ENCODE measurements around the gene YY1. TPM values are rescaled to one million over a fixed set of nuclear protein-coding genes. Genes with fewer than 3 reads are reported as not detected.
A peak's percentile ranks its signal among the peaks of the same experiment; 100 is the strongest.

Gene YY1
- total RNA-seq, 4 donors from 2014 or later = 30.6 to 46.5 (median 33.5) TPM

DNA sequence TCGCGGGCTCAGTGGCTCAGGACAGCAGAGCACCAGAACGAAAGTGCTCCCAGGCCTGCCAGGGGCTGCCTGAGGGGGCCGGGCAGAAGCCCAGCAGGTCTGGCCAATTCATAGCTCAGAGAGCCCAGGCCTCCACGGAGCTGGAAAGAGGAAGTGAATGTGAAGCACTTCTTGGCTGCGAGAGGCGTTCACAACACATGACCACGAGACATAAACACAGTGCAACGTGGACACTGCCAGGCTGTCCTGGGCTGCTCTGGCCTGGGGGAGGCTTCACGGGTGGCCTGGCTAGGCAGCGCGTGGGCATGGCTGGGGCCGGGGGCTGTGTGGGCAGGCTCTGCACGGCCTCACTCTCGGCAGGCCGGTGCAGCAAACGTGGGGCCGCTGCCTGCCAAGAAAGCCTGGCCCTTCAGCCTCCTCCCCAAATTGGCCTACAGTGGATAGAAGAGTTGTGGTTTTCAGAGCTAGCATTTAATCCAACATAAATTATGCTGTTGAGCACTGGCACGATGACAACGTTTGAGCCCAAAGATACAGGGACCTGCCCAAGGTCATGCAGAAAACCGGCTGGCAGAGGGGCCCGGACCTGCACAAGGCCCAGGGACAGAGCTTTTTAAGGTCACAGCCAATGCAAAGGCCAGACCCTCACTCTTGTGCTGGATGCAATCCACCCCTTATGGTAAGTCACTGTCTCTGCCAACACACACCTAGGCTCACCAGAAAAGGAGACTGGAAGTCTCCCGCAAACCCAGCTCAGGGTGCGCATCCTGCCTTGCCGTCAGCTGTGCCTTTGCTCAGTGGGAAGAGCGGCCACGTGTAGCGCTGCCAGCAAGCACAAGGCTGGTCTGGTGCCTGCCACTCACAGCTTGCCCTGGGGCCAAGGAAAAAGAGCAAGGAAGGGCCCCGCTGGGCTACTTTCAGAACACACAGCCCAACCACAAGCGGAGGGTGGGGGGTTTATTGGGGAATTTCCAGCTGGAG, 58.7 kb downstream of the YY1 start:
- Histone ChIP-seq H3K36me3 (peaks cover 0 to 42% (median 3%) of the 10 kb centered on the region in 3 donors), H3K9me3 (no peaks in the 10 kb centered on the region), H3K27ac (peak overlapping the region; percentile 48 to 75 (median 71)), H3K4me1 (peaks cover 15 to 46% (median 19%) of the 10 kb centered on the region in 3 donors), H3K27me3 (no peaks in the 10 kb centered on the region), H3K4me3 (peak overlapping the region in 2 of 4 donors; percentile 1 to 34)
- intact Hi-C loops (cut with DNase I) = no loop called here
- no peak for DNase-seq
- 23 to 42% methylated on average over 5 to 14 of the region's 30 CpGs for WGBS, 2 donors
- TF ChIP-seq POLR2A (IDR thresholded peaks at IDR 0.05) = no peak
- TF ChIP-seq, protein P1, sequence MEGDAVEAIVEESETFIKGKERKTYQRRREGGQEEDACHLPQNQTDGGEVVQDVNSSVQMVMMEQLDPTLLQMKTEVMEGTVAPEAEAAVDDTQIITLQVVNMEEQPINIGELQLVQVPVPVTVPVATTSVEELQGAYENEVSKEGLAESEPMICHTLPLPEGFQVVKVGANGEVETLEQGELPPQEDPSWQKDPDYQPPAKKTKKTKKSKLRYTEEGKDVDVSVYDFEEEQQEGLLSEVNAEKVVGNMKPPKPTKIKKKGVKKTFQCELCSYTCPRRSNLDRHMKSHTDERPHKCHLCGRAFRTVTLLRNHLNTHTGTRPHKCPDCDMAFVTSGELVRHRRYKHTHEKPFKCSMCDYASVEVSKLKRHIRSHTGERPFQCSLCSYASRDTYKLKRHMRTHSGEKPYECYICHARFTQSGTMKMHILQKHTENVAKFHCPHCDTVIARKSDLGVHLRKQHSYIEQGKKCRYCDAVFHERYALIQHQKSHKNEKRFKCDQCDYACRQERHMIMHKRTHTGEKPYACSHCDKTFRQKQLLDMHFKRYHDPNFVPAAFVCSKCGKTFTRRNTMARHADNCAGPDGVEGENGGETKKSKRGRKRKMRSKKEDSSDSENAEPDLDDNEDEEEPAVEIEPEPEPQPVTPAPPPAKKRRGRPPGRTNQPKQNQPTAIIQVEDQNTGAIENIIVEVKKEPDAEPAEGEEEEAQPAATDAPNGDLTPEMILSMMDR (IDR thresholded peaks at IDR 0.05) = no peak

DNA sequence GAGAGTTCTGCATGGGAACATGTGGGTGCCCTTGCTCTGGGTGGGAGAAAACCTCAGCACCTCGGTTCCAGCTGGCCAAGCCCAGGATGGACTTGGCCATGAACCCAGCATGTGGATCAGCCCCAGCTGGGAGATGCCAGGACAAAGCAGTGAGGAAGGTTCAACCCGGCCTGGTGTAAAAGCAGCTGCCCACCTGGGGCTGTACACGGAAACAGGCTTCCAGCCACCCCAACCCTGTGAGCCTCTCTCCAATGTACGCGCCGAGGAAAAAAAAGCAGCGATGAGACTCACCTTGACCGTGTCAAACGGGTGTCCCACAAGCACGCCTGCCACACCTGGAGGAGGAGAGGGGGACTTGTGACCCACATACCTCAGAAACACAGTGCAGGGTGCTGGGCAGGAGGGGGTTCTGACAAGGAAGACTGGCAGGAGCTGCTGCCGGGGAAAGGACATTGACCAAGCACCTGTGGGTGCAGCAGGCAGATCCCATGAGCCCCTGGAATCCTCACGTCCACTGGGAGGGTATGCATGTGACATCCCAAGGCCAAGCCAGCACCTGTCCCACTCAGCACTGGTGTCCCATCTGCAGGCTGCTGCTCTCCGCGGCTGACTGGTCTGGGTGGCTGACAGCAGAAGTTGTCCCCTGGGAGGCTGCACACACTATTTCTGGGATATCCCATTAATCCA, 59.8 kb downstream of the YY1 start:
- H3K27me3 ChIP-seq = no peaks in the 10 kb centered on the region
- TF ChIP-seq, protein P1 (IDR thresholded peaks at IDR 0.05) = no peak
- no peak for TF ChIP-seq POLR2A (IDR thresholded peaks at IDR 0.05)
- H3K9me3 ChIP-seq = no peaks in the 10 kb centered on the region
- intact Hi-C loops (cut with DNase I) = no loop called here
- no peak overlapping the region for H3K27ac ChIP-seq
- no peak for DNase-seq
- WGBS, 2 donors = 85 to 91% methylated on average over 12 of the region's 14 CpGs
- no peak overlapping the region for H3K4me3 ChIP-seq
- peaks cover 0 to 33% (median 0%) of the 10 kb centered on the region in 3 donors for H3K36me3 ChIP-seq
- peaks cover 23 to 57% (median 28%) of the 10 kb centered on the region in 3 donors for H3K4me1 ChIP-seq

DNA sequence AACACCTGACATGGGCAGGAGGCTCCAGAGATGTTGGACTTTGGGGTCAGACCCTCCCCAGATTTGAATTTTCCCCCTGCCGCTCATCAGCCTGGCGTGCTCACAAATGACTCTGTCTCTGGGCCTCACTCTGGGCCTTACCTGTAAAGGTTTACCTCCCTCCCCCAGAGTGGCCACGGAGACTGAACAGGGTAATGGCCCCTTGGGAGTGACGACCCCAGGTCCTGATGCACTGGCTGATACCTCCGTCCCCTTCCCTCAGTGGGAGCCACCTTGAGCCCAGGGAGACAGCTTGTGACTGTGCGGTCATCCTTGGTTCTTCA, 60.3 kb downstream of the YY1 start:
- intact Hi-C loops (cut with DNase I) = no loop called here
- no CpG with 5 or more reads among the region's 6 CpGs for WGBS, 2 donors
- no peak overlapping the region for H3K4me3 ChIP-seq

DNA sequence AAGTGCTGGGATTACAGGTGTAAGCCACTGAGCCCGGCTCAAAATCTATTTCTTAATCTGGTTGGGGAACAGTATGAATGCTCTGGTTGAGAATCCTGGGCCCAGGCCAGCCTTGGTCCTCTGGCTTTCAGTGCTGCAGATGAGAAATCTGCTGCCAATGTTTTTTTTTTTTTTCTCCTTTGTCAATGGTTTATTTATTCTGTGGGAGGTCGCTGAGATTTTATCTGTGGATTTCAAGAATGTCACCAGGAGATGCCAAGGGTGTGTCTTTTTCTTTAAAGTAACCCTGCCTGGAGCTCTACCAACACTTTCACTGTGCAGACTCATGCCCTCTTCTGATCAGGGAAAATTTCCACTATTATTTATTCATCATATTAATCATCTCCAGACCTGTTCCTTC, 63.7 kb downstream of the YY1 start:
- H3K9me3 ChIP-seq = no peaks in the 10 kb centered on the region
- DNase-seq = no peak
- H3K4me3 ChIP-seq = no peak overlapping the region
- peaks cover 28 to 69% (median 39%) of the 10 kb centered on the region in 3 donors for H3K4me1 ChIP-seq
- TF ChIP-seq, protein P1 (IDR thresholded peaks at IDR 0.05) = no peak
- no peak for TF ChIP-seq POLR2A (IDR thresholded peaks at IDR 0.05)
- intact Hi-C loops (cut with DNase I) = loop anchor here (10.0 kb wide), 1 partner anchor 72 kb away; the partner anchor contains the start of gene WDR25
- H3K36me3 ChIP-seq = peaks cover 0 to 8% (median 0%) of the 10 kb centered on the region in 3 donors
- 13 to 19% methylated on average over 2 of the region's 2 CpGs for WGBS, 2 donors
- H3K27me3 ChIP-seq = no peaks in the 10 kb centered on the region
- H3K27ac ChIP-seq = peak overlapping the region in 3 of 4 donors; percentile 57 to 96 (median 86)

More for the DNA sequence above, 60.3 kb downstream of the YY1 start:
- Histone ChIP-seq H3K36me3 (peaks cover 0 to 29% (median 0%) of the 10 kb centered on the region in 3 donors), H3K9me3 (no peaks in the 10 kb centered on the region), H3K27me3 (no peaks in the 10 kb centered on the region), H3K4me1 (peaks cover 28 to 62% (median 33%) of the 10 kb centered on the region in 3 donors), H3K27ac (no peak overlapping the region)
- TF ChIP-seq, protein P1 (IDR thresholded peaks at IDR 0.05) = no peak
- TF ChIP-seq POLR2A (IDR thresholded peaks at IDR 0.05) = no peak
- no peak for DNase-seq

Data from esophagus squamous epithelium (tissue), 5 donors.